ENCODE results near the gene ITPKB.
A peak's percentile ranks its signal among the peaks of the same experiment; 100 is the strongest.

Gene ITPKB

DNA sequence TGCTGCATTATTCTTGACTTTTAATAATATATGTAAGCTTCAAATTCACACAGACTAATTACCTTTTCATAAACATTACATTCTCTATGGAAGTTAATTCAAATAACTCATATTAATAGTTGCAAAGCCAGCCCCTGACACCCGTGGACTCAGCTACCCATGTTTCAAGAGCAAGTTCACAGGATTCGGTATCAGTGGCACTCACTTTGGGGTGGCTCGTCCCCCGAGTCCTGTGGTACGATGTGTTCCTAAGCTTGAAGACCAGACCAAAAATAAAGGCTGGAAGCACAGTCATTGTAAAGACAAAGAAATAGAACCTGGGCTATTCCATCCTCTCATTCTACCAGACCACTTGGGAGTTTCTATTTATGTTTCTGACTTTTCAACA is 70.9 kb downstream of the ITPKB start:
- peaks cover 92% of the 10 kb centered on the region for H3K4me1 Mint-ChIP-seq (ENCODE audit: low read depth)
- H3K4me3 Mint-ChIP-seq: no peak overlapping the region
- H3K36me3 Mint-ChIP-seq (ENCODE audit: low read depth): peaks cover 43% of the 10 kb centered on the region
- no peaks in the 10 kb centered on the region for H3K27me3 Mint-ChIP-seq
- H3K27ac Mint-ChIP-seq: no peak overlapping the region
- no peaks in the 10 kb centered on the region for H3K9me3 Mint-ChIP-seq

DNA sequence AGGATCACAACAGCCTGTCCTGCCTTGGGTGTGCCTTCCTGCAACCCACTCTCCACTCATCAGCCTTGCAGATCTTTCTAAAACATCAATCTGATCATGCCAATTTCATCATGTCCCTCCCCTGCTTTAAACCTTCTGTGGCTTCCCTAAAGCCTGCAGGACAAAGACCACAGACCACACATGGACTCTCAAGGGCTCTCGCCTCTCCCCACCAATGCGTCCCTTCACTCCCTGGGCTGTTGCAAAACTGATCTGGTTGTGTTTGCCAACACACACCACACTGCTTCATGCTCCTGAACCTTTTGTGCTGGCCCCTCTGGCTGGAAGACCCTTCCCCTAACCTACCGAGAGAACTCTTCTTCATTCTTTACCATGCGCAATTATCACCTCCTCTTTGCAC is 72.4 kb downstream of the ITPKB start:
- peak overlapping the region; percentile 17 for H3K4me3 Mint-ChIP-seq

DNA sequence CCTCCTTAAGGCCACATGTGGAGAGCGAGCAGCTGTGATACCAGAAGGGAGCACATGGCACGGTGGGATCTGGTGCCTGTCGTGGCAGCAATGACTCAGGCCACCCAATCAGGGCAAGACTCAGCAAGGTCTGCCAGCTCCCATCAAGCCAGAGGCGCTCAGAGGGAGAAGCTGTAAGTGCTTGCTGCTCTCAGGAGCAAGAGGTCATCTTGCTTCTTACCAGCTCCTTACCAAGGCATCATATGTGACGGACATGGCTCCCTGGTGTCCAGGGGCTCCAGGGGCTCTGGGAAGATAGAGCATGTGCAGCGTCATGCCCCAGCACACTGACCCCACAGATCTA is 72.9 kb downstream of the ITPKB start:
- Mint-ChIP-seq H3K27me3 (no peaks in the 10 kb centered on the region), H3K36me3 (ENCODE audit: low read depth) (peaks cover 35% of the 10 kb centered on the region), H3K4me3 (peak overlapping the region; percentile 47), H3K9me3 (no peaks in the 10 kb centered on the region), H3K4me1 (ENCODE audit: low read depth) (peaks cover 92% of the 10 kb centered on the region), H3K27ac (peak overlapping the region; percentile 61)

More for the DNA sequence above, 72.4 kb downstream of the ITPKB start:
- Mint-ChIP-seq H3K27me3 (no peaks in the 10 kb centered on the region), H3K4me1 (ENCODE audit: low read depth) (peaks cover 92% of the 10 kb centered on the region), H3K36me3 (ENCODE audit: low read depth) (peaks cover 35% of the 10 kb centered on the region), H3K9me3 (no peaks in the 10 kb centered on the region), H3K27ac (peak overlapping the region; percentile 61)

DNA sequence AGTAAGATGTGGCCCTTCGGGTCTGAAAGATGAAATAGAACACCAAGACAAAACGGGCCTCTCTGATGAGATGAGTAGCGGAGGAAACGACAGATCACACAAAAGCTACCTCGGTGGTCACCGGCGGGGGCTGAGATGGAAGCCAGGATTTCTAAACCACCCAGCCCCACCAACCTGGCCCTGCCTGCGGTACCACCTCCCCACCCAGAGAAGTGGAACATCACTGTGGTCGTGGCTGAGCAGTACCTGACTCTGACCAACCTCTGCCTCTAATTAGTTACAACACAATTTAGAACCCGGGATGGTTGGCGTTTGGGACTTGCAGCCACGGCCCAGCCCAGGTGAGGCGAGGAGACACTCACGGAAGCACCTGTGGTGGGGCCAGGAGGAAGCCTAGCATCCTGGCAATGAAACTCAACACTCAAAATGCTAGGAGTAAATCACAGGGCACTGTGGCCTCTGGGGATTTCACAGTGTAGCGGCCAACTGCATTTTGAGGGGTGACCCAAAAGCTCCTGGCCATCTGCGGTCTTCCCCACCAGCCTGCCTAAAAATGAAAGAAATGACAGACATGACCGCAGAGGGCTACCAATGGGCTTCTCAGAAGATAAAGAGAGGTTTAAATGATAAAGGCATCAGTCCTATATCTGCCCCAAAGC is 73.4 kb downstream of the ITPKB start:
- H3K4me1 Mint-ChIP-seq (ENCODE audit: low read depth): peaks cover 92% of the 10 kb centered on the region
- H3K4me3 Mint-ChIP-seq: peak overlapping the region; percentile 47
- H3K27me3 Mint-ChIP-seq: no peaks in the 10 kb centered on the region
- no peaks in the 10 kb centered on the region for H3K9me3 Mint-ChIP-seq
- peaks cover 32% of the 10 kb centered on the region for H3K36me3 Mint-ChIP-seq (ENCODE audit: low read depth)
- H3K27ac Mint-ChIP-seq: peak overlapping the region; percentile 61

DNA sequence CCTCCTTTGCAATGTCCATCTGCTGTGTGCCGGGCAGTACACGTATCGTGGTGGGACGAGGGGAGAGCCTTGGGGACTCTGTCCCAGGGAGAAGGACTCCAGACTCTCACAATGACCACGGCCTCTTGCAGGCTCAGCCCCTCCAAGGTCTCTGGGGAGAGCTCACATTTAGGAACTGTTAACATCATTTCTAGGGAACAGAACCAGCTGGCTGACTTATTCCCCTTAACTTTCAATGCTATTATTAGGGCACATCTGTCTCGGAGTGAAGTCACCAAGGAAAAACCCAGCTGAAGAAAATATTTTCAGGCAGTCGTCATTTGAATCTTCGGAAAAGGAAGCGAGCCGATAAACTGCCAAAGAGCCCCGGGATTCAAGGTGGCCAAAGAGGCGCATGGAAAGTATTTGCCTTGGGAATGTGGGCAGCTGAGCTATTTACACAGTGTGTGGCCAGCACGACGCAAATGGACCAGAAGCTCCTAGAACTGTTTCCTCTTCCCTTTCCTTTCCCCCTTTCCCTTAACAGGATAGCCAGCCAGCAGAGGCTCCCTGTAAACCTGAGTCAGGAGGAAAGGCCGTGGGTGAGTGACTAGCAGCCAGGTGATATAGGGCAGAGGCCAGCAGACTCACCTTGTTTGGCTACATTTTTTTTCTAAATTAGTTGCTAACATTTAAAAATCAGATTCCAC is 74.5 kb downstream of the ITPKB start:
- Mint-ChIP-seq H3K27me3 (no peaks in the 10 kb centered on the region), H3K27ac (peak overlapping the region; percentile 87), H3K9me3 (no peaks in the 10 kb centered on the region), H3K4me1 (ENCODE audit: low read depth) (peaks cover 96% of the 10 kb centered on the region), H3K4me3 (no peak overlapping the region), H3K36me3 (ENCODE audit: low read depth) (peaks cover 40% of the 10 kb centered on the region)

DNA sequence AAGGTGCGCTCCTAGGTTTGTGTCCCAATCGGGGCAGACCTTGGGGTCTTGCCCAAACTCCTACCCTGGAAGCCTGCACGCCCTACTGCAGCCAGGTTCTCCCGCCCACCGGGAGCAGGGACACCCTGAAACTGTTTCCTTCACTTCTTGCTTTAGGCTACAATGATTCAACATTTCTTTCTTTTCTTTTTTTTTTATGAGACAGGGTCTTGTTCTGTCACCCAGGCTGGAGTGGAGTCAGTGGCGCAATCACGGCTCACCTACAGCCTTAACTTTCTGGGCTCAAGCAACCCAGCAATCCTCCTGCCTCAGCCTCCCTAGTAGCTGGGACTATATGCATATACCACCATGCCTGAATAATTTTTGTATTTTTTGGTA is 75.8 kb downstream of the ITPKB start:
- H3K27ac Mint-ChIP-seq: peak overlapping the region; percentile 87
- peak overlapping the region; percentile 57 for H3K4me3 Mint-ChIP-seq
- peaks cover 36% of the 10 kb centered on the region for H3K36me3 Mint-ChIP-seq (ENCODE audit: low read depth)
- no peaks in the 10 kb centered on the region for H3K9me3 Mint-ChIP-seq
- peaks cover 95% of the 10 kb centered on the region for H3K4me1 Mint-ChIP-seq (ENCODE audit: low read depth)
- H3K27me3 Mint-ChIP-seq: no peaks in the 10 kb centered on the region

DNA sequence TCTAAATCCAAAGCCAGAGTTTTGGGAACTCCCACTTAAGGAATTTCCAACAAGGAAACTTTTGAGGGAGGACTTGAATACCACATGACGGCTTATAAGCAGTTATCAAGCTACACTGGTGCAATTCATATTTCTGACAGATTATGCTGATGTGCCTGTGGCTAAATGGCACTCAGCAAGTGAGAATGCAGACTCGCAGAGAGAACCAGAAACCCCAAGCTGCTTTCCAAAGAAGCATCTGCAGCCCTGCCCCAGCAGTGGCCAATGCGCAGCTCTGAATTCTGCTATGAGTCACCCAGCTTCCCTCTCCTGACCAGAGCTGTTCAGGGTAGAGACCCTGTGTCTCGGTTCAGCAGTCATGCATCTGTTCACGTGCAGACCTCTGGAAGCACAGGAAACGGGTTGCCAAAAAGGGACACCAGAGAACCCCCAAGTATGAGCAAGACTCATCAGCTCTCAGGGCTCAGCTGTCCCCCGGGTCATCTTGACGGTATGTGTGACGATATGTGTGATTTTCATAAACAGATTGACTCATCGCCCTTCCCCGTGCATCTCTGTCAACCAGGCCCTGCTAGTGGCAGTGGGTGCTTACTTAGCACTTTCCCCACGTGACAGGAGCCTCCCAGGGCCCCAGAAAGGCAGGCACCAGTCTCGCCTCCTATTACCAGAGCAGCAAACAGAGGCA is 76.3 kb downstream of the ITPKB start:
- Mint-ChIP-seq H3K36me3 (ENCODE audit: low read depth) (peaks cover 33% of the 10 kb centered on the region), H3K4me3 (peak overlapping the region; percentile 57), H3K4me1 (ENCODE audit: low read depth) (peaks cover 90% of the 10 kb centered on the region), H3K27ac (peak overlapping the region; percentile 87), H3K27me3 (no peaks in the 10 kb centered on the region), H3K9me3 (no peaks in the 10 kb centered on the region)

DNA sequence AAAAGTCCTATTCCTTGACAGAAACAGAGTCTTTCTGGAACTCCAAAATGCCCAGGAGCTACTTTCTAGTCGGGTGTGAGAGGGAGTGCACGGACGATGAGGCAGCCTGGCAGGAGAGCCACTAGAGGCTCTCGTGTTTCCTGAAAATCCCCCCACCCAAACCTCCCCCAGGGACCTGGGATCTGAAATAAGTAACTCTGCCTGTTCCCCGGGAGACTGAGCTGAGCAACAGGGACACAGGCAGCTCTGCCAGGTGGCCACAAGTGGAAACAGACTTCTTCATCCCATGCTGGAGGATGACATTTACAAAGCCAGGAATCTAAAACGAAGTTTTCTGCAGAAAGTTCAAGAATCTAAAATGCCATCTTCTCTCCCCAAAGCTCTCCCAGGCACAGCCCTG is 77.1 kb downstream of the ITPKB start:
- H3K9me3 Mint-ChIP-seq: no peaks in the 10 kb centered on the region
- no peaks in the 10 kb centered on the region for H3K27me3 Mint-ChIP-seq
- peaks cover 26% of the 10 kb centered on the region for H3K36me3 Mint-ChIP-seq (ENCODE audit: low read depth)
- peak overlapping the region; percentile 57 for H3K4me3 Mint-ChIP-seq
- peaks cover 81% of the 10 kb centered on the region for H3K4me1 Mint-ChIP-seq (ENCODE audit: low read depth)
- peak overlapping the region; percentile 87 for H3K27ac Mint-ChIP-seq

DNA sequence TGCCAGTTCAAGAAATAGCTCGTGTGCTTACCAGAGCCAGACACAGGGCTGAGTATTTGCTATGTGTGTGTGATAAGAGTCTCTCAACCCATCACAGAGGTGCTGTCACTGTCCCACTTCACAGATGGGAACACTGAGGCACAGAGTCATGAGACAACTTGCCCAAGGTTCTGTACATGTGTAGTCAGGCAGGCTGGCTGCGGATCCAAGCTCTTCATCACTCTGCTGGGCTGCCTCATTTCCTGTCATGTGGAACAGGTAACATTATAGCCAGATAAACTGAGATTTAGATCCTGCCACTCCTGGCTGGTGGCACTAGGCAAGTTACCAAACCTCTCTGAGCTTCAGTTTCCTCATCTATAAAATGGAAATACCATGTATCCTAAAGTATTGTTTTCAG is 77.8 kb downstream of the ITPKB start:
- Mint-ChIP-seq H3K27me3 (no peaks in the 10 kb centered on the region), H3K36me3 (ENCODE audit: low read depth) (peaks cover 25% of the 10 kb centered on the region), H3K4me3 (no peak overlapping the region), H3K4me1 (ENCODE audit: low read depth) (peaks cover 74% of the 10 kb centered on the region), H3K27ac (peak overlapping the region; percentile 87), H3K9me3 (no peaks in the 10 kb centered on the region)

DNA sequence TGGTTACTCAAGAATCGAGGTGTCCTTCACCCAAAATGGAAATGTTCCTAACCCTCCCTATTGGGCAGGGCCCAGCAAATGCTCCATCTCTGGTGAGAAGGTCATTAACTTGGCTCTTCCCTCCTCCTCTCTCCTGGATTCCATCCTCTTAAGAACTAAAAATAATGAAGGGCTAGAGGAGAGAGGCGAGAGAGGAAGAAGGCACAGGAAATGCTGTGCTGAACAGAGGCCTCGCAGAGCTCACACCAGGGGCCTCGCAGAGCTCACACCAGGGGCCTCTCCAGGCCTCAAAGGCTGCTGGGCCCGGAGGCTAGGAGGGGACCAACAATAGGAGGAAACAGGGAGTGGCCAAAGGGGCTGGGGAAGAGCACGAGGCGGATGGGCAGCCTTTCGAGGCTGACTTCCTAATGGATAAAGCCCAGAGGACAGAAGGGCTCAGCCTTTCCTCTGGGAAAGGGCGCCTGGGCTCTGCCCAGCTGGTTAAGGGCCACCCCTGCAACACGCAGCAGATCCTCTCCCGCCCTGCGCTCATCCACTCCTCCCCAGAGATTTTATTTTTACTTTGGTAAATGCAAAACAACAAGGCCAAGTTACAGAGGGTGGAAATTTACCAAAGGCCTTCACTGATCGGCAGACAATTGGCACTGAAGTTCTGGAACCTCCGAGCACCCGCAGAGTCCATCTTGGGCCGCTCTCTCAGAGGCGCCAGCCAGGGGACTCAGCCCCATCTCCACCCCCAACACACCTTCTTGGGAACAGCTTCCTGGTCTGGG is 78.5 kb downstream of the ITPKB start:
- Mint-ChIP-seq H3K36me3 (ENCODE audit: low read depth) (peaks cover 25% of the 10 kb centered on the region), H3K4me3 (no peak overlapping the region), H3K27ac (peak overlapping the region; percentile 87), H3K9me3 (no peaks in the 10 kb centered on the region), H3K4me1 (ENCODE audit: low read depth) (peaks cover 68% of the 10 kb centered on the region), H3K27me3 (no peaks in the 10 kb centered on the region)

DNA sequence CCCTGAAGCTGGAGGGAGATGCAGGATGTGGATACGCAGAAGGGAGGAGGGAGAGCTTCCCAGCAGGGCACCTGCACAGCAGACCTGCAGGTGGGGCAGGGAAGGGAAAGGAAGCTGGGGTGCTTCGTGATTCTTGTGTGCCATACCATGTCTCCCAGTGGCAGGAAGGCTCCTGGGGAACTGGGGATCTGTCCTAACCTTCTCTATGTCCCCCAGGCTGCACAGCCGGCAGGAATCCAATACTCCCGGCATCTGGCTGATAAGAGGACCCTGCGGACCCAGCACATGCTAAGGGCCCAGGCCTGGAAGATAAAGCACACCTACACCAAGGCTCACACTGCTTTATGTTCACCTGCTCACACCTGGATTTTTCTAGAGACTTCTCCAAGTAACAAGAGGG is 79.4 kb downstream of the ITPKB start:
- H3K27ac Mint-ChIP-seq: no peak overlapping the region
- peaks cover 58% of the 10 kb centered on the region for H3K4me1 Mint-ChIP-seq (ENCODE audit: low read depth)
- H3K9me3 Mint-ChIP-seq: no peaks in the 10 kb centered on the region
- H3K4me3 Mint-ChIP-seq: no peak overlapping the region
- no peaks in the 10 kb centered on the region for H3K27me3 Mint-ChIP-seq
- peaks cover 25% of the 10 kb centered on the region for H3K36me3 Mint-ChIP-seq (ENCODE audit: low read depth)

DNA sequence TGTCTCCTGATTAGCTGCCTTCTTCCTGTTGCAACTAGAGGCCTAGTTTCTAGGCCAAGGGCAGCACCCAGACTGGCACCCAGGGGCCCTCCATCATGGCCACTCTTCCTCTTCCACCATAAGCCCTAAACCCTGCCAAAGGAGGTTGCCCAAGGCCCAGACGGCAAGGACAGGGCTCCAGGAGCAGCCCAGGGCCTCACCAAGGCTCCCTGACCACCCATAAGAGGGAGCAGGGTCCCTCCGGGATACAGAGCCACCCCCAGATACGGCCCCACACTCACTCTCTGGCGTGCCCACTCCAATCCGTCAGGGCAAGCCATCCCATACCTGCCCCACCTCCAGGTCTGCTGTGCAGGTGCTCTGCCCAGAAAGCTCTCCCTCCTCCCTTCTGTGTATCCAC is 79.9 kb downstream of the ITPKB start:
- no peaks in the 10 kb centered on the region for H3K27me3 Mint-ChIP-seq
- H3K36me3 Mint-ChIP-seq (ENCODE audit: low read depth): peaks cover 25% of the 10 kb centered on the region
- H3K27ac Mint-ChIP-seq: no peak overlapping the region
- no peak overlapping the region for H3K4me3 Mint-ChIP-seq
- no peaks in the 10 kb centered on the region for H3K9me3 Mint-ChIP-seq
- peaks cover 53% of the 10 kb centered on the region for H3K4me1 Mint-ChIP-seq (ENCODE audit: low read depth)

DNA sequence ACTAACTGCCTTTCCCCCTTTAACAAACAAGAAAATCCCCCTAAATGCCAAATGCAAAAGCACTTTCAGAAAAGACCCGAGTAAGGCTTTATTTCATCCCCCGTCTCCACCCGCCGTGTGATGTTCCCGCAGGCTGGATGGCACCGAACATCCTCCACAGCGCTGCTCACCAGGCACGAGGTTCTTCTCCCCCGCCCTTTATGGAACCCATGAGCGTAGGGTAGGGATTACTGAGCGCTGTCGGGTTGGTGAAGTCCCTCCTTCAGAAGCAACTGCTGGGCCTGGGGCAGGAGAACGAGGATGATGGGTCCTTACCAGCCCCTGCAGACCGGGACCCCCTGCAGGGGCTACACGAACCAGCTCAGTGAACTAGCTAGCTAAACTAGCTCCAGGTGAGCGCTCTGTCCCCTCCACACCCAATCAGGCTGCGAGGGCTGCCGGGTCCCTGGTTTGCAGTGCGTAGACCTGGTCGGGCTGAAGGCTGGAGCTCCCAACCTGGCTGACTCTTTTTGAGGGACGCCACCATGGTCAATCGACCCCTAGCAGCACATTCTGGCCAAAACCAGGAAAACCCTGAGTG is 80.4 kb downstream of the ITPKB start:
- Mint-ChIP-seq H3K4me1 (ENCODE audit: low read depth) (peaks cover 48% of the 10 kb centered on the region), H3K4me3 (peak overlapping the region; percentile 37), H3K9me3 (no peaks in the 10 kb centered on the region), H3K27ac (peak overlapping the region; percentile 74), H3K27me3 (no peaks in the 10 kb centered on the region), H3K36me3 (ENCODE audit: low read depth) (peaks cover 25% of the 10 kb centered on the region)

DNA sequence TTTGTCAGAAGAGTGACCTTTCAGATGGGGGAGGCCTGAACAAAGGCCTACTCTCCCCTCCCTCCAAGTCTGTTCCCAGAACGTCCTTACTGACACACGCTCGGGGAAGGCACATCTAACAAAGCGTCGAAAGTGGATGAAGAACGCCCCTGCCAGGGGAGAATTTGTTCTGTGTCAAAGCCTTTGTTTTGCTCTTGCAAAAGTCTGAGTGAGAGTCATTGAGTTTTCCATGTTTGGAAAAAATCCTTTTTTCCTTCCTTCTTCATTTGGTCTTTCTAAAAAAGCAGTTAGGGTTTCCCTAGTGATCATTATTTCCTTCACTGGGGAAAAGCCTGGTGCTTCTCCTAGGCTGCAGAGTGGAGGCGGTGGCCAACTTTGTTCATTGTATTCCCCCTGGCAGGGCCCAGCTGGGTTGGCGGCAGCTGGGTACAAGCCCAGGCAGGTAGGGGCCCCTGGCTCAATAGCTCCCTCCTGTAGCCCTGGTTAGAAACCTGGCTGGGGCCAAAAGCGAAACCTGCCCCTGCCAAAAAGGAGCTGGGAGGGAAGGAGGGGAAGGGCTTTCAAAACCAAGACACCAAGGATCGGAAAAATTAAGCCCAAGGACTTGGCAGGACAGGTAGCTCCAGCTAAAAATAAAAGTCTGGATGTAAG is 81.1 kb downstream of the ITPKB start:
- Mint-ChIP-seq H3K36me3 (ENCODE audit: low read depth) (peaks cover 25% of the 10 kb centered on the region), H3K9me3 (no peaks in the 10 kb centered on the region), H3K27me3 (no peaks in the 10 kb centered on the region), H3K27ac (peak overlapping the region; percentile 74), H3K4me1 (ENCODE audit: low read depth) (peaks cover 42% of the 10 kb centered on the region), H3K4me3 (no peak overlapping the region)

All from stimulated activated naive CD8-positive, alpha-beta T cell treated with anti-CD3 and anti-CD28 coated beads, Interleukin-15, Interleukin-2, amounts not matched to agents 100 ng/mL and 50 ng/mL, for 24 hours (primary cell).